IMR-90 (cell line): ENCODE data around the gene TPM2. TPM values are rescaled to one million over a fixed set of nuclear protein-coding genes. Genes with fewer than 3 reads are reported as not detected.
A peak's percentile ranks its signal among the peaks of the same experiment; 100 is the strongest.

Source experiments
- ATAC-seq: fragments of 200-7000 bp; cut with Tn5 transposase; 2 replicates; pipeline ENCODE4 v1.9.1; 2020; ENCODE audit warnings: low read depth, mild to moderate bottlenecking, moderate library complexity
- BruUV-seq: library from RNA; stranded (reverse); fragments of 400-500 nt; replicated peaks from 2 replicates; lab custom pipeline; 2021; lab: Mats Ljungman, UMichigan
- CTCF ChIA-PET: fragments of 300-600 bp; formaldehyde crosslinking; extraction: SDS; loops from one replicate; lab custom pipeline; 2021; ENCODE audit warnings: antibody characterized with exemption; lab: Yijun Ruan, JAX
- POLR2A ChIA-PET: fragments of 300-600 bp; sonication (Branson Sonifier 250); formaldehyde crosslinking; loops from one replicate; lab custom pipeline; 2022; ENCODE audit warnings: antibody characterized with exemption; ENCODE audit not compliant: unreplicated experiment; lab: Charles Lee
- DNase-seq: peaks from one replicate; pipeline ENCODE4 v3.0.0; 2013
- H2AFZ ChIP-seq: replicated peaks from 2 replicates; pipeline ENCODE3; 2013; ENCODE audit warnings: low read length, mild to moderate bottlenecking; ENCODE audit not compliant: poor library complexity
- H2AK5ac ChIP-seq: 2 replicates; pipeline ENCODE4 v1.6.1; 2013; ENCODE audit warnings: low read depth, low read length, inconsistent platforms
- H2AK9ac ChIP-seq: replicated peaks from 2 replicates; pipeline ENCODE3; 2013; ENCODE audit warnings: mild to moderate bottlenecking, low read depth, low read length, moderate library complexity; ENCODE audit not compliant: poor library complexity
- H2BK120ac ChIP-seq: 2 replicates; pipeline ENCODE4 v1.6.1; 2013; ENCODE audit warnings: low read depth, low read length, inconsistent platforms
- H2BK15ac ChIP-seq: 3 replicates; pipeline ENCODE4 v1.6.1; 2013; ENCODE audit warnings: low read depth, low read length, inconsistent platforms
- H2BK20ac ChIP-seq: 2 replicates; pipeline ENCODE4 v1.6.1; 2013; ENCODE audit warnings: low read depth, mild to moderate bottlenecking, inconsistent platforms, low read length, moderate library complexity
- H2BK5ac ChIP-seq: 2 replicates; pipeline ENCODE4 v1.6.1; 2013; ENCODE audit warnings: mild to moderate bottlenecking, low read depth, low read length, inconsistent platforms; ENCODE audit not compliant: poor library complexity, severe bottlenecking
- H3K14ac ChIP-seq: replicated peaks from 2 replicates; pipeline ENCODE4 v1.6.1; 2013; ENCODE audit warnings: low read depth, low read length, inconsistent platforms
- H3K18ac ChIP-seq: 2 replicates; pipeline ENCODE4 v1.6.1; 2013; ENCODE audit warnings: low read depth, low read length, control low read depth
- H3K23ac ChIP-seq: 2 replicates; pipeline ENCODE4 v1.6.1; 2013; ENCODE audit warnings: low read depth, low read length, inconsistent platforms
- H3K27ac ChIP-seq: 2 replicates; pipeline ENCODE4 v1.5.1; 2013; ENCODE audit warnings: mild to moderate bottlenecking, control low read depth, low read length; ENCODE audit not compliant: insufficient read depth
- H3K27me3 ChIP-seq: 2 replicates; pipeline ENCODE4 v1.6.1; 2013; ENCODE audit warnings: low read length; ENCODE audit not compliant: control insufficient read depth, insufficient read depth
- H3K36me3 ChIP-seq: 2 replicates; pipeline ENCODE4 v1.6.1; 2013; ENCODE audit warnings: low read length, mixed read lengths; ENCODE audit not compliant: control insufficient read depth, insufficient read depth
- H3K4ac ChIP-seq: 2 replicates; pipeline ENCODE4 v1.6.1; 2013; ENCODE audit warnings: low read depth, low read length, inconsistent platforms
- H3K4me1 ChIP-seq: 2 replicates; pipeline ENCODE4 v1.6.1; 2013; ENCODE audit warnings: low read length, mixed read lengths; ENCODE audit not compliant: control insufficient read depth, insufficient read depth
- H3K4me2 ChIP-seq: 2 replicates; pipeline ENCODE4 v1.6.1; 2013; ENCODE audit warnings: low read depth, mild to moderate bottlenecking, control low read depth, low read length, moderate library complexity
- H3K4me3 ChIP-seq: 2 replicates; pipeline ENCODE4 v1.5.1; 2013; ENCODE audit warnings: low read depth, mild to moderate bottlenecking, control low read depth, low read length, moderate library complexity; ENCODE audit not compliant: insufficient read depth
- H3K56ac ChIP-seq: 2 replicates; pipeline ENCODE4 v1.6.1; 2013; ENCODE audit warnings: low read length, inconsistent platforms; ENCODE audit not compliant: insufficient read depth; ENCODE audit errors: extremely low read depth
- H3K79me1 ChIP-seq, 2 experiments: 2 replicates each; pipeline ENCODE4 v1.6.1; 2013; ENCODE audit warnings: low read length in 2 of 2, inconsistent platforms in 1 of 2, low read depth in 1 of 2
- H3K9ac ChIP-seq: 2 replicates; pipeline ENCODE4 v1.6.1; 2013; ENCODE audit warnings: low read depth, low read length, control low read depth
- H3K9me1 ChIP-seq: 2 replicates; pipeline ENCODE4 v1.6.1; 2013; ENCODE audit warnings: low read length, inconsistent platforms; ENCODE audit not compliant: insufficient read depth
- H3K9me3 ChIP-seq: 2 replicates; pipeline ENCODE4 v1.6.1; 2013; ENCODE audit warnings: low read length; ENCODE audit not compliant: control insufficient read depth, insufficient read depth
- H4K20me1 ChIP-seq: 2 replicates; pipeline ENCODE4 v1.6.1; 2013; ENCODE audit warnings: low read length, inconsistent platforms; ENCODE audit not compliant: insufficient read depth
- H4K5ac ChIP-seq: 2 replicates; pipeline ENCODE4 v1.6.1; 2013; ENCODE audit warnings: mild to moderate bottlenecking, low read depth, low read length, control low read depth
- H4K8ac ChIP-seq, 2 experiments: 2 replicates each; pipeline ENCODE4 v1.6.1; 2013; ENCODE audit warnings: low read depth in 2 of 2, low read length in 2 of 2, control low read depth in 1 of 2, inconsistent platforms in 1 of 2
- H4K91ac ChIP-seq: 2 replicates; pipeline ENCODE4 v1.6.1; 2013; ENCODE audit warnings: low read depth, low read length, inconsistent platforms; ENCODE audit not compliant: insufficient read depth
- CEBPB ChIP-seq: IDR thresholded peaks from 2 replicates; pipeline ENCODE4 v1.6.1; 2012; ENCODE audit warnings: low read depth, low read length, improper control_type of control experiment
- CHD1 ChIP-seq: IDR thresholded peaks from 2 replicates; pipeline ENCODE4 v1.6.1; 2012; ENCODE audit warnings: low read depth, low read length, improper control_type of control experiment
- FOS ChIP-seq: fragments of 150-350 bp; IDR thresholded peaks from 2 replicates; pipeline ENCODE4 v1.6.1; 2016; ENCODE audit warnings: low read depth, low read length
- MAZ ChIP-seq: IDR thresholded peaks from 2 replicates; pipeline ENCODE4 v1.6.1; 2012; ENCODE audit warnings: low read depth, mild to moderate bottlenecking, low read length, improper control_type of control experiment, moderate library complexity, borderline replicate concordance
- MXI1 ChIP-seq: IDR thresholded peaks from 2 replicates; pipeline ENCODE4 v1.6.1; 2012; ENCODE audit warnings: low read depth, mild to moderate bottlenecking, low read length, moderate library complexity, borderline replicate concordance
- POLR2A ChIP-seq: IDR thresholded peaks from 2 replicates; pipeline ENCODE4 v1.6.1; 2012; ENCODE audit warnings: mild to moderate bottlenecking, low read depth, low read length
- RAD21 ChIP-seq: IDR thresholded peaks from 2 replicates; pipeline ENCODE4 v1.6.1; 2012; ENCODE audit warnings: low read length, improper control_type of control experiment
- RCOR1 ChIP-seq: IDR thresholded peaks from 2 replicates; pipeline ENCODE4 v1.6.1; 2012; ENCODE audit warnings: mild to moderate bottlenecking, low read length, improper control_type of control experiment; ENCODE audit not compliant: insufficient replicate concordance
- RFX5 ChIP-seq: IDR thresholded peaks from 2 replicates; pipeline ENCODE4 v1.8.0; 2012; ENCODE audit warnings: low read depth, mild to moderate bottlenecking, low read length, moderate library complexity
- WGBS, 2 experiments: methylation state at CpG; one replicate each; pipeline versions ENCODE4 v1.1.5 to v1.1.7; 2013; ENCODE audit warnings: missing lambda C conversion rate in 2 of 2; ENCODE audit not compliant: insufficient read length in 1 of 2; ENCODE audit errors: extremely low coverage in 2 of 2; 5-methylcytosine and 5-hydroxymethylcytosine counted together
- dilution Hi-C: fragments of 300-500 bp; cut with HindIII; formaldehyde crosslinking; loops from one replicate; pipeline ENCODE4 v1.14.3; 2018; ENCODE audit warnings: low sequenced_read_pairs; ENCODE audit not compliant: unreplicated experiment
- in situ Hi-C: fragments of 300-500 bp; cut with MboI; formaldehyde crosslinking; loops from 3 replicates; pipeline ENCODE4 v1.14.3; 2019; ENCODE audit warnings: low sequenced_read_pairs, inconsistent platforms, mixed read lengths
- intact Hi-C: fragments of 100-400 bp; cut with micrococcal nuclease; formaldehyde crosslinking; loops from 2 replicates; pipeline ENCODE4 v1.10.0; 2022
- polyA plus RNA-seq, 3 experiments: library from polyadenylated mRNA; depleted of rRNA; stranded (reverse); fragments of >200 nt; gene quantifications; 2 replicates each; pipeline ENCODE4 v1.2.3, GENCODE V29; 2012; ENCODE audit warnings: low replicate concordance in 1 of 3
- total RNA-seq: library from RNA; depleted of rRNA; stranded (reverse); fragments of >200 nt; gene quantifications from 2 replicates; pipeline ENCODE4 v1.2.3, GENCODE V29; 2012
- TF ChIP-seq, protein P1 (sequence below): fragments of 150-350 bp; IDR thresholded peaks from 2 replicates; pipeline ENCODE4 v1.6.1; 2017; ENCODE audit warnings: mild to moderate bottlenecking, antibody characterized with exemption, low read length, low read depth

Gene TPM2
- total and polyA plus RNA-seq, 2 of the 4 experiments (the other 2 are of a cell fraction) = 960 to 2,500 TPM

DNA sequence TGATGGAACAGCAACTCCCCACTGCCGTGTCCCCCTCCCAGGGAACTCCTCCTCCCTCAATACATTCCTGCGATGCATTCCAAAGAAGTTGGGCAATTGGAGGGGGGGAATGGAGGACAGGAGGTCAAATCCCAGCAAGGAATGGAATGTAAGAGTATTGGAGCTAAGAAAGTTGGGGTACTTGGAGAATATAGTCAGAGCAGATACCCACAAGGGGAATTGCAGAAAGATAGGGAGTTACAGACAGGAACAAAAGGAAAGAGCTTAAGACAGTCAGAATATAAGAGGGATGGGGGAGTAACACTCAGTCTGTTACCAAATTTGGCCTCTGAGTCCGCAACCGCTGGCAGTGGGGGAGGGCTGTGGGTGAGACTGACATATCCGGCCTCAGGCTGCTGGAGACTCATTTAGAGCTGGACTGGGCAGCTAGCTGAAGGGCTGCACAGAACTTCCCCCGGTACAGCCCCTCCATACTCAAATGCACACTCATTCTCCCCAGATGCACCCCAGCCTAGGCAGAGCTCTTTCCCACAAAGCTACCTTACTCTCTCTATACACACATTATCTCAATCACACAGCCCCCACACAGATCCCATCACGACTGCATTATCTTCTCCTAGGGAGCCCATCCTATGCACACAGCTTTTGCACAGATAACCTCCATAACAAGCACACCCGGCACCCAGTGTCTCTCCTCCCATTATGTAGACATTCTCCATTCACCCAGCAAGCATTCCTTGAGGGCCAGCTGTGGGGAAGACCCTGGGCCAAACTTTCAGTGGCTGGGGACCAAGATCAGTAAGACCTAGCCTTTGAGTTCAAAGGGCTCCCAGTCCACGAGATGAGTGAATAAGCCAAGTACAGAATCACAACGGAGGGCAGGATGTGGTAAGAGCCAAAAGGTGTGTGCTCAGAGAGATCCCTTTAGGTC lies 38.6 kb upstream of the TPM2 start:
- 0% methylated on average over 1 of the region's 10 CpGs; no CpG with 5 or more reads in 1 of the 2 experiments for WGBS, 2 experiments
- H3K23ac ChIP-seq = peak overlapping the region; percentile 100
- H3K36me3 ChIP-seq = peaks cover 25% of the 10 kb centered on the region
- H3K27ac ChIP-seq = peak overlapping the region; percentile 90
- ATAC-seq (peak; percentile 31), DNase-seq (peak; percentile 90)
- peak overlapping the region; percentile 98 for H2BK120ac ChIP-seq
- no peaks in the 10 kb centered on the region for H3K9me3 ChIP-seq
- in situ Hi-C loops (no loop called here), intact Hi-C loops (loop anchor here (1.0 to 2.0 kb wide), 2 partner anchors 38 to 70 kb away; partner anchors contain the start of genes CCDC107 and RMRP), dilution Hi-C loops (no loop called here)
- H3K56ac ChIP-seq = peak overlapping the region; percentile 100
- H2AK5ac ChIP-seq = peak overlapping the region; percentile 98
- H3K9ac ChIP-seq = peak overlapping the region; percentile 90
- peak overlapping the region; percentile 96 for H2BK5ac ChIP-seq
- peak overlapping the region; percentile 97 for H2BK15ac ChIP-seq
- H3K4ac ChIP-seq = peak overlapping the region; percentile 99
- peaks cover 24 to 73% of the 10 kb centered on the region in 2 experiments for H3K79me1 ChIP-seq
- H4K8ac ChIP-seq = peak overlapping the region; percentile 92 to 99
- TF ChIP-seq POLR2A (peak; percentile 93), CEBPB (peak; percentile 94), FOS (no peak), RCOR1 (peak; percentile 38), MXI1 (0 out of 2 replicates have a peak, but pooled peaks have one; percentile 17), MAZ (peak; percentile 62; the same call in 1 of the 2 replicates), RAD21 (no peak), CHD1 (peak; percentile 47; the same call in 1 of the 2 replicates), RFX5 (0 out of 2 replicates have a peak, but pooled peaks have one; percentile 29)
- TF ChIP-seq, protein P1, sequence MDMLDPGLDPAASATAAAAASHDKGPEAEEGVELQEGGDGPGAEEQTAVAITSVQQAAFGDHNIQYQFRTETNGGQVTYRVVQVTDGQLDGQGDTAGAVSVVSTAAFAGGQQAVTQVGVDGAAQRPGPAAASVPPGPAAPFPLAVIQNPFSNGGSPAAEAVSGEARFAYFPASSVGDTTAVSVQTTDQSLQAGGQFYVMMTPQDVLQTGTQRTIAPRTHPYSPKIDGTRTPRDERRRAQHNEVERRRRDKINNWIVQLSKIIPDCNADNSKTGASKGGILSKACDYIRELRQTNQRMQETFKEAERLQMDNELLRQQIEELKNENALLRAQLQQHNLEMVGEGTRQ = no peak
- TSS peak; percentile 84 for BruUV-seq
- H3K4me2 ChIP-seq = peak overlapping the region; percentile 91
- peak overlapping the region; percentile 100 for H3K14ac ChIP-seq
- no peaks in the 10 kb centered on the region for H3K27me3 ChIP-seq
- peak overlapping the region; percentile 41 for H3K4me3 ChIP-seq
- H4K5ac ChIP-seq = peak overlapping the region; percentile 99
- POLR2A ChIA-PET = interaction anchor here (0.6 to 2.8 kb wide), 14 partner anchors 11 to 98 kb away, joined by 3 to 23 read pairs (median 4); partner anchors contain the start of genes CA9, CCDC107, RMRP and TPM2
- H2AFZ ChIP-seq = peak overlapping the region; percentile 5
- H3K9me1 ChIP-seq = peaks cover 5% of the 10 kb centered on the region; the same call in 1 of the 2 replicates
- H2AK9ac ChIP-seq = peak overlapping the region; percentile 94
- peaks cover 25% of the 10 kb centered on the region for H3K4me1 ChIP-seq
- CTCF ChIA-PET = interaction anchor here (1.1 to 1.8 kb wide), 4 partner anchors 8 to 69 kb away, joined by 3 to 6 read pairs (median 4); no protein-coding TSS in a partner anchor
- H4K91ac ChIP-seq = peak overlapping the region; percentile 100
- H3K18ac ChIP-seq = peak overlapping the region; percentile 98
- H4K20me1 ChIP-seq = peaks cover 40% of the 10 kb centered on the region
- peak overlapping the region; percentile 99 for H2BK20ac ChIP-seq
